Heart left ventricle (tissue), 16 donors: Measurements from ENCODE around the gene WFDC1. TPM values are rescaled to one million over a fixed set of nuclear protein-coding genes. Genes with fewer than 3 reads are reported as not detected.

ENCODE experiments used
- ATAC-seq, 4 donors: fragments of 200-7000 bp; cut with Tn5 transposase; one replicate each; pipeline ENCODE4 v1.9.1; 2020 to 2022; ENCODE audit warnings: moderate library complexity in 4 of 4, mild to moderate bottlenecking in 3 of 4, moderate number of reproducible peaks in 1 of 4
- DNase-seq, 5 donors: peaks; one replicate each; pipeline ENCODE4 v3.0.0-alpha.2; 2020
- H3K27ac ChIP-seq, 12 donors: fragments of 200-600 bp; sonication (generic) in 4 of 12; one replicate each; pipeline versions ENCODE4 v1.5.0 to v1.8.0; 2016 to 2022; ENCODE audit warnings: mild to moderate bottlenecking in 2 of 12
- H3K27me3 ChIP-seq, 9 donors: fragments of 200-600 bp; sonication (generic) in 2 of 9; one replicate each; pipeline versions ENCODE4 v1.5.1 to v1.8.0; 2016 to 2022; ENCODE audit warnings: mild to moderate bottlenecking in 3 of 9
- H3K36me3 ChIP-seq, 9 donors: fragments of 200-600 bp; sonication (generic) in 2 of 9; one replicate each; pipeline versions ENCODE4 v1.5.0 to v1.8.0; 2018 to 2022; ENCODE audit warnings: mild to moderate bottlenecking in 2 of 9
- H3K4me1 ChIP-seq, 12 donors: fragments of 200-600 bp; sonication (generic) in 4 of 12; one replicate each; pipeline versions ENCODE4 v1.5.0 to v1.8.0; 2016 to 2022; ENCODE audit warnings: mild to moderate bottlenecking in 3 of 12
- H3K4me3 ChIP-seq, 12 donors: fragments of 200-600 bp; sonication (generic) in 4 of 12; one replicate each; pipeline versions ENCODE4 v1.5.0 to v1.8.0; 2017 to 2022; ENCODE audit warnings: mild to moderate bottlenecking in 9 of 12, moderate library complexity in 4 of 12
- H3K9me3 ChIP-seq, 12 donors: fragments of 200-600 bp; sonication (generic) in 4 of 12; one replicate each; pipeline versions ENCODE4 v1.5.0 to v1.8.0; 2016 to 2022; ENCODE audit warnings: mild to moderate bottlenecking in 1 of 12
- POLR2A ChIP-seq, 2 donors: fragments of 450-650 bp; IDR thresholded peaks; one replicate each; pipeline ENCODE4 v1.6.1; 2017; ENCODE audit warnings: antibody characterized with exemption in 2 of 2, mild to moderate bottlenecking in 2 of 2, moderate library complexity in 2 of 2
- WGBS, 4 donors: extraction: QIAGEN DNeasy Blood & Tissue Kit in 2 of 4; methylation state at CpG; one replicate each; pipeline versions ENCODE4 v1.1.5 to v1.1.7; 2013 to 2018; 5-methylcytosine and 5-hydroxymethylcytosine counted together
- intact Hi-C, 10 donors: fragments of 100-400 bp; cut with DNase I; formaldehyde crosslinking; loops; one replicate each; pipeline versions ENCODE4 v1.11.1 to v1.14.2; 2022
- polyA plus RNA-seq, 2 donors: library from polyadenylated mRNA; stranded (reverse); fragments of 200-250 nt; gene quantifications; one replicate each; pipeline ENCODE4 v1.2.3, GENCODE V29; 2013
- total RNA-seq, 9 donors: library from RNA; depleted of rRNA in 2 of 9; stranded (reverse); fragments of >200 nt in 2 of 9; fragmentation: NEBNext Ultra II Directional in 3 of 9; extraction: Animal tissue kit (Norgen Biotek cat#: 25700) in 3 of 9; gene quantifications; one replicate each; pipeline versions ENCODE4 v1.1.0 to v1.2.4, GENCODE V29; 2016 to 2023
- TF ChIP-seq, protein P1 (sequence below), 12 donors: fragments of 200-600 bp; sonication (generic) in 4 of 12; IDR thresholded peaks; one replicate each; pipeline versions ENCODE4 v1.5.0 to v1.8.0; 2018 to 2022; ENCODE audit warnings: antibody characterized with exemption in 12 of 12, mild to moderate bottlenecking in 5 of 12
- donor health status: ischemic (EF 13 %, LVEDD 7.1; RV severe dilation, severe dysfunction).
- donor health status: healthy with polysubstance abuse.
- donor health status: DM: no; HTN: yes; CAD: no.
- donor health status: DM: no; HTN: no; CAD: no.
- donor health status: ischemic (EF 25% LVEDD 6.9; RV normal size, moderate dysfunction).
- donor health status: ischemic (EF 25% LVEDD 5.7; RV mildly dilated, moderate dysfunction).
- donor health status: healthy.
- donor health status: DM: yes; HTN: yes; CAD: no.
- donor health status: ischemic (EF 35%, LVEDD 5.7; RV mildly dilated, moderate dysfunction).
- donor health status: nonischemic (EF 11% LVEDD 7.7; RV severe dilation, severe dysfunction).
- donor health status: DM: yes; HTN: yes; CAD: no.
- donor health status: PGD.
- donor health status: ischemic (EF 29% LVEDD 5.4; RV normal size, mild dysfunction).
- donor health status: nonischemic (EF 23%, LVEDD 6.1; RV moderate dilation, normal function).

The WFDC1 gene
- total and polyA plus RNA-seq, 11 donors = 0.50 to 5.4 (median 1.6) TPM

DNA sequence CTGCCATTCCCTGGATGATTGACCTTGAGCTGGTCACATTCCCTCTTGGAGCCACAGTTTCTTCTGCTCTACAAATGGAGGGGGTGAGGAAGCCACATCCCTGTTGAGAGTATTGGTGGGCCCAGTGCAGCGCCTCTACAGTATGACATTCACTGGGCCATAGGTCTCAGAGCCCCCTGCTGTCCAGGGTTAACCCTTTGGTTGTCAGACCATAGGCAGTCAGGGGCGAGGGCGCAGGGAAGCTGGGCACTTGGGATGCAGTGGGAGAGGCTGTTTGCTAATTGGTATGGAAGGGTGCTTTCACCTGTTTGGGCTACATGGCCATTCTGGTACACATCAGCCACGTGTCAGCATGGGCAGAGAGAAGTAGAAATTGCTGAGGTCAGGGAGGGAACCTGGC, 27.3 kb upstream of the WFDC1 start:
- no peaks in the 10 kb centered on the region for H3K9me3 ChIP-seq
- no peak overlapping the region for H3K27ac ChIP-seq
- H3K36me3 ChIP-seq = no peaks in the 10 kb centered on the region
- intact Hi-C loops = no loop called here
- H3K4me1 ChIP-seq = no peaks in the 10 kb centered on the region
- H3K4me3 ChIP-seq = no peak overlapping the region
- TF ChIP-seq, protein P1, sequence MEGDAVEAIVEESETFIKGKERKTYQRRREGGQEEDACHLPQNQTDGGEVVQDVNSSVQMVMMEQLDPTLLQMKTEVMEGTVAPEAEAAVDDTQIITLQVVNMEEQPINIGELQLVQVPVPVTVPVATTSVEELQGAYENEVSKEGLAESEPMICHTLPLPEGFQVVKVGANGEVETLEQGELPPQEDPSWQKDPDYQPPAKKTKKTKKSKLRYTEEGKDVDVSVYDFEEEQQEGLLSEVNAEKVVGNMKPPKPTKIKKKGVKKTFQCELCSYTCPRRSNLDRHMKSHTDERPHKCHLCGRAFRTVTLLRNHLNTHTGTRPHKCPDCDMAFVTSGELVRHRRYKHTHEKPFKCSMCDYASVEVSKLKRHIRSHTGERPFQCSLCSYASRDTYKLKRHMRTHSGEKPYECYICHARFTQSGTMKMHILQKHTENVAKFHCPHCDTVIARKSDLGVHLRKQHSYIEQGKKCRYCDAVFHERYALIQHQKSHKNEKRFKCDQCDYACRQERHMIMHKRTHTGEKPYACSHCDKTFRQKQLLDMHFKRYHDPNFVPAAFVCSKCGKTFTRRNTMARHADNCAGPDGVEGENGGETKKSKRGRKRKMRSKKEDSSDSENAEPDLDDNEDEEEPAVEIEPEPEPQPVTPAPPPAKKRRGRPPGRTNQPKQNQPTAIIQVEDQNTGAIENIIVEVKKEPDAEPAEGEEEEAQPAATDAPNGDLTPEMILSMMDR (IDR thresholded peaks at IDR 0.05) = no peak
- TF ChIP-seq POLR2A (IDR thresholded peaks at IDR 0.05) = no peak
- peaks cover 0 to 12% (median 0%) of the 10 kb centered on the region in 9 donors for H3K27me3 ChIP-seq
- 67 to 84% (median 81%) methylated on average over 3 to 4 of the region's 4 CpGs for WGBS, 4 donors
- ATAC-seq (no peak), DNase-seq (no peak)

DNA sequence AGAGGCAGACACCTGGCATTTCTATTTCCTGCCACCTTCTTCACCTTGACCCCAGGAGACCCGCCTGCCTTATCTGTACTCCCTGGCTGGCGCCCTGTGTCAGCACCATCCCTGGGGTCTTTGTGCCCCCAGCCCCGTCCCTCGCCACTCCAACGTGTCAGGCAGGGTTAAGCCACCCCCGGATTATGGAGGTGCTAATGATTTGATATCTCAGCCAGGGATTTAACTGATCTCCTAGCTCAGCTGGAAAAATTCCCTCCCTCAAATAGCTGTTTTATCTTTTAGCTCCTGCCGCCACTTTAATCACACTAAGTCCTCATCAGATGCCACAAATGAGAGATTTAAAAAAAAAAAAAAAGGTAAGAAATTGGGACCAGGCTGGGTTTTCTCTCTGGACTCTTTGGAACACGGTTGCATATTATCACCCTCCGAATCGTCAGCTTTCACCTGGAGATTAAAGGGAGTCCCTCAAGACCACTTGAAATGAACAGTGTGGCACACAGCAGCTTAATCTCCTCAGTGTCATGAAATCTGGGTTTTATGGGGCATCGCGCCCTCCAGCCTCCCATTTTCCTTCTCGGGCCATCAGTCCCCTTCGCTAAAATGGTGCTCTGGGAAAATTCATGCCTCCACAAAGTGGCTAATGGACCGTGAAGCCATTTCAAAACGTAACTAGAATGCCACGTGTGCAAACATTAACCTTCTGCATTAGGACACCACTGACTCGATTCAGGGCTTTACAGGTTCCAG, 26.2 kb upstream of the WFDC1 start:
- 43 to 56% (median 47%) methylated on average over 18 of the region's 18 CpGs for WGBS, 4 donors
- intact Hi-C loops = no loop called here
- no peak for TF ChIP-seq POLR2A (IDR thresholded peaks at IDR 0.05)
- TF ChIP-seq, protein P1 (IDR thresholded peaks at IDR 0.05) = no peak

DNA sequence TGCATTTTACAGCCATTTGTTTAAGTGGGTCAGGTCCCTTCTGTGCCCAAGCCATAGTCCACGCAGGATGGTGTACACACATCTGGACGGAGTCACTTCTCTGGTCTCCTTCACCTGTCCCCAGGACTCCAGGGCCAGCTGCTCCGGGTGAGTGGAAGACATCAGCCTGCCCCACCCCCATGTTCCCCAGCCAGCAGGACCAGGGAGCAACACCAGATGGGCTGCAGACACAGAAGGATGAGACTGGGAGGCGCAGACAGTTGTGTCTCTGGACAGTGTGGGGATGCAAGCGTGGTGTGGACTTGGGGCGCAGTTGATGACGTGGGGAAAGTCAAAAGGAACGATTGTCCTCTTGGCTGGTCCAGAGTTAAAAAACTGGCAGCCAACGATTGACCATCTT, 24.6 kb upstream of the WFDC1 start:
- no peak for ATAC-seq
- no peak for DNase-seq
- WGBS, 4 donors = 83 to 89% (median 84%) methylated on average over 9 of the region's 9 CpGs
- H3K4me3 ChIP-seq = no peak overlapping the region
- intact Hi-C loops = no loop called here
- no peaks in the 10 kb centered on the region for H3K36me3 ChIP-seq
- no peaks in the 10 kb centered on the region for H3K4me1 ChIP-seq
- no peak for TF ChIP-seq POLR2A (IDR thresholded peaks at IDR 0.05)
- TF ChIP-seq, protein P1 (IDR thresholded peaks at IDR 0.05) = no peak
- peaks cover 0 to 16% (median 0%) of the 10 kb centered on the region in 9 donors for H3K27me3 ChIP-seq
- H3K9me3 ChIP-seq = no peaks in the 10 kb centered on the region
- no peak overlapping the region for H3K27ac ChIP-seq

More for the DNA sequence above, 26.2 kb upstream of the WFDC1 start:
- Histone ChIP-seq H3K4me3 (no peak overlapping the region), H3K27me3 (peaks cover 0 to 16% (median 0%) of the 10 kb centered on the region in 9 donors), H3K9me3 (no peaks in the 10 kb centered on the region), H3K36me3 (no peaks in the 10 kb centered on the region), H3K27ac (no peak overlapping the region), H3K4me1 (no peaks in the 10 kb centered on the region)
- ATAC-seq = no peak
- no peak for DNase-seq

DNA sequence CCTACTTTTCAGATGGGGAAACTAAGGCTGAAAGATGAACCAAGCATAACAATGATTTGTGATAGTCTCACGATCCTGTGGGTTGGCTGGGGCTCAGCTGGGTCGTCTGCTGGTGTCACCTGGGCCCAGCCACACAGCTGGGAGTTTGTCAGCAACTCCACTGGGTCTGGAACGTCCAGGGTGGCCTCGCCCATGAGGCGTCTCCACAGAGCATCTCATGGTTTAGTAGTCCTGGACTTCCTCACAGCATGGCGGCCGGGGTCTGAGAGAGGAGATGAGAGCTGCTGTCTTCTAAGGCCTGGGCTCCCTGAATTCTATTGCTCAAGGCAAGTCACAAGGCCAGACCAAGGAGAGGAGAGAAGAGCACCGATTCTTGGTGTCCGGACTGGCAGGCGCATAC, 24.1 kb upstream of the WFDC1 start:
- intact Hi-C loops = no loop called here
- no peak overlapping the region for H3K27ac ChIP-seq
- no peaks in the 10 kb centered on the region for H3K36me3 ChIP-seq
- no peak overlapping the region for H3K4me3 ChIP-seq
- no peaks in the 10 kb centered on the region for H3K4me1 ChIP-seq
- H3K9me3 ChIP-seq = no peaks in the 10 kb centered on the region
- TF ChIP-seq, protein P1 (IDR thresholded peaks at IDR 0.05) = no peak
- no peak for TF ChIP-seq POLR2A (IDR thresholded peaks at IDR 0.05)
- no peak for DNase-seq
- ATAC-seq = no peak
- WGBS, 4 donors = 73 to 85% (median 84%) methylated on average over 10 of the region's 10 CpGs
- H3K27me3 ChIP-seq = peaks cover 0 to 16% (median 0%) of the 10 kb centered on the region in 9 donors
